ENCODE data around the gene ACOXL.

The ACOXL gene

DNA sequence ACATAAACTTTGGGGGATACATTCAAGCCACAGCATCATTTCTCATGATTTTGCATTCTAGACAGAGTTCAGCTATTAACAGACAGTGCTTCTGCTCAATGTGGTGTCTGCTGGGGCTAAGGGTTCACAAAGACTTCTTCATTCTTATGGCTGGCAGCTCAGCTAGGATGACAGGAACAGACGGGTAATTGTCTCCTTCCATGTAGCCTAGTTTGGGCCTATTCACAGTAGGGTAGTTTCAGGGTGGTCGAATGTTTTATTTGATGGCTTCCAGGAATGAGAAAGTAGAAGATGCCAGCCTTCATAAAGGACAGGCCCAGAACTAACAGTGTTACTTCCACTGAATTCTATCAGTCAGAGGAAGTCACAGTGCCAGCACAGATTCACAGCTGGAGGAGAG lies 362.3 kb downstream of the ACOXL start:
- TF ChIP-seq, protein P1, sequence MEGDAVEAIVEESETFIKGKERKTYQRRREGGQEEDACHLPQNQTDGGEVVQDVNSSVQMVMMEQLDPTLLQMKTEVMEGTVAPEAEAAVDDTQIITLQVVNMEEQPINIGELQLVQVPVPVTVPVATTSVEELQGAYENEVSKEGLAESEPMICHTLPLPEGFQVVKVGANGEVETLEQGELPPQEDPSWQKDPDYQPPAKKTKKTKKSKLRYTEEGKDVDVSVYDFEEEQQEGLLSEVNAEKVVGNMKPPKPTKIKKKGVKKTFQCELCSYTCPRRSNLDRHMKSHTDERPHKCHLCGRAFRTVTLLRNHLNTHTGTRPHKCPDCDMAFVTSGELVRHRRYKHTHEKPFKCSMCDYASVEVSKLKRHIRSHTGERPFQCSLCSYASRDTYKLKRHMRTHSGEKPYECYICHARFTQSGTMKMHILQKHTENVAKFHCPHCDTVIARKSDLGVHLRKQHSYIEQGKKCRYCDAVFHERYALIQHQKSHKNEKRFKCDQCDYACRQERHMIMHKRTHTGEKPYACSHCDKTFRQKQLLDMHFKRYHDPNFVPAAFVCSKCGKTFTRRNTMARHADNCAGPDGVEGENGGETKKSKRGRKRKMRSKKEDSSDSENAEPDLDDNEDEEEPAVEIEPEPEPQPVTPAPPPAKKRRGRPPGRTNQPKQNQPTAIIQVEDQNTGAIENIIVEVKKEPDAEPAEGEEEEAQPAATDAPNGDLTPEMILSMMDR (conservative IDR thresholded peaks at IDR 0.05): no peak
- no peak overlapping the region for H3K27ac ChIP-seq

DNA sequence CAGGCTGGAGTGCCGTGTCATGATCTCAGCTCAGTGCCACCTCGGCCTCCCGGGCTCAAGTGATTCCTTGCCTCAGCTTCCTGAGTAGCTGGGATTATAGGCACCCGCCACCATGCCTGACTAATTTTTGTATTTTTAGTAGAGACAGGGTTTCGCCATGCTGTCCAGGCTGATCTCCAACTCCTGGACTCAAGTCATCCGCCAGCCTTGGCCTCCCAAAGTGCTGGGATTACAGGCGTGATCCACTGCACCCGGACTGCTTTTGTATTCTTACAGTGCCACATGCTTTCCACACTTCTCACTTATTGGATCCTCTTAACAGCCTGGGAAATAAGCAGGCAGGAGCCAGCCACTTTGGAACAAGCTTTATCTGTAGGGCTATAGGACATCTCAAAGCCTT lies 363.1 kb downstream of the ACOXL start:
- no peak overlapping the region for H3K27ac ChIP-seq
- TF ChIP-seq, protein P1 (conservative IDR thresholded peaks at IDR 0.05): no peak

DNA sequence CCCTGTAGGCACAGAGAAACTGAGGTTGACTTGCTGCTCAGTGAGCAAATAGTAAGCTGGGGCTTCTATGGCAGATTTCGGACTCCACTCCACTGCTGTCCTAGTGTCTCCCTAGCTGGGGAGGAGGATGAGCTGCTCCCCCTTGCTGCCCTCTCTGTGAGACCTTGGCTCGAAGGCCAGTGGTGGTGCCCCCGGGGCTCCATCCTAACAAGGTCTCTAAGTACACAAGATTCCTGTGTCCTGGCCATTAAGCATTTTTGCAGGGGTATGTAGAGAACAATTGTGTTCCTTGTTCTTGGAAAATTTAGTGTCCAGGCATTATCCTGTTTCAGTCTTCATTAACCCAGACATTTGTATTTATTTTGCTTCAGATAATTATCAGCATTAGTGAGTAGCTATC lies 367.0 kb downstream of the ACOXL start:
- TF ChIP-seq, protein P1 (conservative IDR thresholded peaks at IDR 0.05): no peak

DNA sequence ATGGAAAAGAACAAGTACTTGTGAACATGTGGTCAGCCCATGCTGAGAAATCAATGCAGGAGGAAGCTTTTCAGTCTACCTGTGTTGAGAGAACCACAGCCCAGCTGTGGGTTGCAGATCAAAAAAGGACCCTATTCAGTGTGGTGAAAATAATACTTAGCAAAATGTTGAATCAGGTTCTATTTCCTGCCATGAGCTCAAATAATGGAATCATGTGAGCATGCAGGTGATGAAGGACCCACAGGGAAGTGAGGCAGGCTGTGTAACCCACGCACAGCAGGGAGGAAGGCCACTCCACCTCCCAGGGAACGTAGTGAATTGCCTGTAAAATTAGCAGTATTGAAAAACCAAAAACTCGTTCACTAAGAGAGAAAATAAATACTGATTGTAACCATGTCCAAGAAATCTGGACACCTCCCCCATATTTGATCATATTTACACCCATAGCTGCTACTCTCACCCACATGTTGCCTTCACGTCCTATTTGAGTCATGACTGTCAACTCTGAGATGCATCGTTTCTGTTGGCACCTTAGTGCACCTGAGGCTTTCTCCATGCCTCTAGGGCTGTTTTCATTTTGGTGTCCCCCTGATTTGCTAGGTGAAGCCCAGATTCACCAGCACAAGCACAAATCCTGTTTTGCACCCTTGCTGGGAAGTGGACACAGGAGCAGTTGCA lies 367.9 kb downstream of the ACOXL start:
- no peak overlapping the region for H3K27ac ChIP-seq
- TF ChIP-seq, protein P1 (conservative IDR thresholded peaks at IDR 0.05): no peak

More for the DNA sequence above, 367.0 kb downstream of the ACOXL start:
- no peak overlapping the region for H3K27ac ChIP-seq

DNA sequence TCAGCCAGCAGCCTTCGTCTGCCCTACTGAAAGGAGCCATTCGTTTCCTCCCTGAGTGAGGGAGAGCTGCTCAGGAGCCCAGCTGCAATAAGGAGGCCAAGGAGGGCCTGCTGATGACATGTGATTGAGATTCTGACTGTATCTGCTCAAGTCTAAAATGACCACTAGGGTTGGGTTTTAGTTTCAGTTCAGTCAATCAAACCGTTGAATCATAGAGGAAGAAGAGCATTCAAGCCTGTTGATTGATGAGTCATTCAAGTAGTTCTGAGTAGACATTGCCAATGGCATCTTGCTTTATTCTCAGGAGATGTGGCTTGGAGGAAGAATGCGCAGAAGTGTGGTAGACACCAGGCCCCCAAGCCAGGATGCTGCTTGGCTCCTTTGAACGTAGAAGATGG lies 368.4 kb downstream of the ACOXL start:
- TF ChIP-seq, protein P1 (conservative IDR thresholded peaks at IDR 0.05): no peak

DNA sequence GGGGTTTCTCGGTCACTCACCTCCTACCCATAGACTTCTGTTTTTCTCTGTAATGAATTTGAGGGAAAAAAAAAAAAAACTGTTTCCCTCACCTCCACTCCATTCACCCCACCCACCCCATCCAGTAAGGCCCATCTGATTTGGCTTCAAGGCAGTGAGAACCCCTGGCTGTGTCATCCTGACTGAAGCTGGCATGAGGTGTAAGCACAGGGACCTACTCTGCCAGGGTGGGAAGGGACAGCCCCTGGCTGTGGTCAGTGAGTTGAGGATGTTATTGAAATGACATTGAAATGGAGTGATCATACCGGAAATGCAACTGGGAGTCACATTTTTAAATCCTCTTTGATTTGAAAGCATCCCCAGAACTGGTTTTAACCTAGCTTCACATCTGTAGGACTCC lies 369.2 kb downstream of the ACOXL start:
- TF ChIP-seq, protein P1 (conservative IDR thresholded peaks at IDR 0.05): no peak
- H3K27ac ChIP-seq: no peak overlapping the region

More for the DNA sequence above, 368.4 kb downstream of the ACOXL start:
- no peak overlapping the region for H3K27ac ChIP-seq

DNA sequence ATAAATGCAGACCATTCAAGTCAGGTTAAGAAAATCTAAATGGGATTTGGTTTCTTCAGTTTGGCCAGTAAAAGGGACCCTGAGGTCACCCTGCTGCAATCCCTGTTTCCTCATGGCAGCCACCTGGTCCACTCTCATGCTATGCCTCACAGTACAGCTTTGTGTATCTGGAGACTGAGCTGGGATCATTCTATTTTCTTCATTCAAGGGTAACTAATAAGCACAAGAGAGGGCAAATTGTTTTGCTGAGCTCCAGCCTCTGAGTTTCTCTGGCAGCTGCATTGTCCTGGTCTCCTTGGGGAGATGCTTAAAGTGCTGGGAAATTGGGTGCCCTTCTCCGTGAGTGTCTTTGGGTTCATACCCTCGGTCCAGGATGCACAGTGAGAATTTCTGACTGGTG lies 369.8 kb downstream of the ACOXL start:
- H3K27ac ChIP-seq: no peak overlapping the region
- TF ChIP-seq, protein P1 (conservative IDR thresholded peaks at IDR 0.05): no peak

Data from VCaP (cell line).